HepG2 (cell line): Measurements from ENCODE around the gene DPAGT1. TPM values are rescaled to one million over a fixed set of nuclear protein-coding genes. Genes with fewer than 3 reads are reported as not detected.
A peak's percentile ranks its signal among the peaks of the same experiment; 100 is the strongest.

ENCODE experiments used
- ATF7-NPFF ChIP-seq: sonication (generic); formaldehyde crosslinking; IDR thresholded peaks from 2 replicates; pipeline ENCODE4 v1.8.1; 2023; ENCODE audit warnings: mild to moderate bottlenecking, low read depth, missing genetic modification reagents, moderate library complexity
- CREB1 ChIP-seq, 2 experiments: fragments of 450-650 bp in 1 of 2; IDR thresholded peaks; 2 replicates each; pipeline ENCODE4 v1.6.1; 2016 to 2017; ENCODE audit warnings: control low read depth in 1 of 2, mild to moderate bottlenecking in 1 of 2, missing compliant biosample characterization in 1 of 2, missing genetic modification characterization in 1 of 2
- FOXK2 ChIP-seq: fragments of 450-650 bp; IDR thresholded peaks from 2 replicates; pipeline ENCODE4 v1.6.1; 2016
- KMT2A ChIP-seq: sonication (generic); formaldehyde crosslinking; IDR thresholded peaks from 2 replicates; pipeline ENCODE4 v1.4.0; 2020; ENCODE audit warnings: missing genetic modification reagents
- MEIS1 ChIP-seq: sonication (generic); formaldehyde crosslinking; IDR thresholded peaks from 2 replicates; pipeline ENCODE4 v1.9.0; 2021; ENCODE audit warnings: mild to moderate bottlenecking, missing genetic modification reagents, moderate library complexity, borderline replicate concordance
- NCOA1 ChIP-seq: sonication (generic); formaldehyde crosslinking; IDR thresholded peaks from 2 replicates; pipeline ENCODE4 v1.9.0; 2021; ENCODE audit warnings: missing genetic modification reagents
- NFYB ChIP-seq: sonication (generic); formaldehyde crosslinking; IDR thresholded peaks from 2 replicates; pipeline ENCODE4 v1.4.0; 2020; ENCODE audit warnings: missing genetic modification reagents
- NKX3-1 ChIP-seq: sonication (generic); formaldehyde crosslinking; IDR thresholded peaks from 2 replicates; pipeline ENCODE4 v1.5.0; 2020; ENCODE audit warnings: missing genetic modification reagents
- NONO ChIP-seq, 2 experiments: fragments of 450-650 bp in 1 of 2; sonication (generic) in 1 of 2; formaldehyde crosslinking in 1 of 2; IDR thresholded peaks in 1 of 2; conservative IDR thresholded peaks in 1 of 2; 2 replicates each; pipeline versions ENCODE4 v1.6.1 to v1.8.0; 2017 to 2022; ENCODE audit warnings: mild to moderate bottlenecking in 1 of 2, missing genetic modification reagents in 1 of 2, moderate library complexity in 1 of 2
- PRPF4 ChIP-seq: fragments of 200-400 bp; formaldehyde crosslinking; IDR thresholded peaks from 2 replicates; pipeline ENCODE4 v1.6.1; 2016; ENCODE audit warnings: low read length, low read depth; ENCODE audit not compliant: poor library complexity, severe bottlenecking
- SAP130 ChIP-seq: IDR thresholded peaks from 2 replicates; pipeline ENCODE4 v1.6.1; 2016; ENCODE audit warnings: low read depth
- SIN3A ChIP-seq: IDR thresholded peaks from 2 replicates; pipeline ENCODE4 v1.6.1; 2011; ENCODE audit warnings: low read depth, mild to moderate bottlenecking, control low read depth, low read length, borderline replicate concordance
- SMAD9 ChIP-seq: sonication (generic); formaldehyde crosslinking; IDR thresholded peaks from 2 replicates; pipeline ENCODE4 v1.5.1; 2020; ENCODE audit warnings: mild to moderate bottlenecking, missing genetic modification reagents
- TAF1 ChIP-seq: sonication (generic); formaldehyde crosslinking; IDR thresholded peaks from 2 replicates; pipeline ENCODE4 v1.4.0; 2020; ENCODE audit warnings: missing genetic modification reagents
- WIZ ChIP-seq: sonication (generic); formaldehyde crosslinking; IDR thresholded peaks from 2 replicates; pipeline ENCODE4 v1.5.1; 2020; ENCODE audit warnings: mild to moderate bottlenecking, missing genetic modification reagents
- ZNF124 ChIP-seq: sonication (generic); formaldehyde crosslinking; IDR thresholded peaks from 2 replicates; pipeline ENCODE4 v1.4.0; 2020; ENCODE audit warnings: missing genetic modification reagents
- ZNF451 ChIP-seq: sonication (generic); formaldehyde crosslinking; IDR thresholded peaks from 2 replicates; pipeline ENCODE4 v1.5.0; 2020; ENCODE audit warnings: mild to moderate bottlenecking, missing genetic modification reagents
- ZNF563 ChIP-seq: sonication (generic); formaldehyde crosslinking; IDR thresholded peaks from 2 replicates; pipeline ENCODE4 v1.8.0; 2022; ENCODE audit warnings: mild to moderate bottlenecking, moderate library complexity, missing genetic modification reagents
- ZNF703 ChIP-seq: sonication (generic); formaldehyde crosslinking; IDR thresholded peaks from 2 replicates; pipeline ENCODE4 v1.5.1; 2020; ENCODE audit warnings: missing genetic modification reagents, mild to moderate bottlenecking, moderate library complexity, borderline replicate concordance
- ZNF766 ChIP-seq: sonication (generic); formaldehyde crosslinking; IDR thresholded peaks from 2 replicates; pipeline ENCODE4 v1.5.0; 2020; ENCODE audit warnings: missing genetic modification reagents, borderline replicate concordance
- polyA plus RNA-seq, 8 experiments: library from polyadenylated mRNA; depleted of rRNA in 3 of 8; stranded (reverse) in 7 of 8; unstranded in 1 of 8; fragments of >200 nt; fragmentation: Illumina TruSeq in 4 of 8; extraction: Trizol in 4 of 8; gene quantifications; 2 replicates each; pipeline versions ENCODE4 v1.2.1 to v1.2.3, GENCODE V29; 2011 to 2016; ENCODE audit warnings: low read depth in 4 of 8, missing spikeins in 1 of 8, mixed read lengths in 1 of 8; ENCODE audit not compliant: insufficient read depth in 1 of 8
- total RNA-seq, 5 experiments: library from RNA; depleted of rRNA; stranded (reverse); fragments of >200 nt; fragmentation: Illumina TruSeq; extraction: Trizol; gene quantifications; 2 replicates each; pipeline ENCODE4 v1.2.3, GENCODE V29; 2016; ENCODE audit warnings: low read depth in 1 of 5
- TF ChIP-seq, protein P1 (sequence below): sonication (generic); formaldehyde crosslinking; IDR thresholded peaks from 2 replicates; pipeline ENCODE4 v1.5.0; 2020; ENCODE audit warnings: mild to moderate bottlenecking, missing genetic modification reagents
- TF ChIP-seq, protein P2 (sequence below): sonication (generic); formaldehyde crosslinking; IDR thresholded peaks from 2 replicates; pipeline ENCODE4 v1.8.0; 2022; ENCODE audit warnings: mild to moderate bottlenecking, missing genetic modification reagents, moderate library complexity
- TF ChIP-seq, protein P3 (sequence below): sonication (generic); formaldehyde crosslinking; IDR thresholded peaks from 2 replicates; pipeline ENCODE4 v1.4.0; 2020; ENCODE audit warnings: missing genetic modification reagents, low read depth, mild to moderate bottlenecking, borderline replicate concordance
- TF ChIP-seq, protein P4 (sequence below): sonication (generic); formaldehyde crosslinking; IDR thresholded peaks from 2 replicates; pipeline ENCODE4 v1.4.0; 2020; ENCODE audit warnings: missing genetic modification reagents

DPAGT1 gene
- total and polyA plus RNA-seq, 2 of the 13 experiments (the other 11 are each of a cell fraction or from before 2014, with no cell fraction given), result 37.6 to 70.7 TPM

DNA sequence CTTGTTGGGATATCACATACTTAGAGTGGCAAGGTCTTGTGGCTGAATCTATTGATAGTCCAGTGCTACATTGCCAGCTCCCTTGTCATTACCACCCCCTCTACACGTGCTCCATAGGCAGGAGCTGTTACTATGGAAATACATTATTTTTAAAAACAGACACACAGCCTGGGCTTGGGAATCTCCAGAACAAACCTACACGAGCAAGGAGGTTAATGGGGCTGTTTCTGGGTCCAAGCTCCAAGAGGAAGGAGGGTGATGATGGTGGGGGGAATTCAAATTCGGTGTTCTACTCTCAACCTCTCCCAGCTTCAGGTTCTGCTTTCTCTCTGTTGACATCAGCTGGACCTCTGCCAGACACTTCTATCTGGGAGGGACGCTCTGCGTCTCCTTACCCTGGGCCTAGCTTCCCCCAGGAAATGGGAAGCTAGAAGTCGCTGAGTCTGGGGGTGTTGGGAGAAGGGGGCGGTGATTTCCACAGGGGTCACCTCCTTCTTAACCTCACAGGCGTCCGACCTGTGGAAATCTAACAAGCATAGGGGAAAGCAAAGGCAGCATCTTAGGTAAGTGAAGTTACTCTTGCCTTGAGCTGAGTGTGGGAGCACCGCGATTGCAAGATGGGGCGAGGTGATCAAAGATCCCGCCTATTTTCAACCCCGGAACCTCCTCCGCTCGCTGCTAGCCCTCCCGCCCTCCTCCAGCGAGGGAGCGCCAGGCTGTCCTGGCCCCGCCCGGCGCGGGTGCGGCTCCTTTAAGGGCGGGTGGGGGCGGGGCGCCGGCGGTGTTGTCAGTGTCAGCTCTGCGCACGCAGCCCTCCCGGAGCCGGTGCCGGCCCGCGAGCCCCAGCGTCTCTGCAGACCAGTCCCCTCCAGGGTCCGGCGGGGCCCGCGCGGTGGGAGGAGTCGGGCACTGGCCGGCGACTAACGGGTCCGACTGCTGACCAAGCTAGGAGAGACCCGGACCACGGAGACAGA is 5.2 kb upstream of the DPAGT1 start, which contains the start of gene C2CD2L (continued):
- peak; percentile 81 for TF ChIP-seq SAP130 (CRISPR knock-in tag)
- TF ChIP-seq PRPF4, result no peak
- TF ChIP-seq ZNF124 (CRISPR knock-in tag), result no peak
- TF ChIP-seq NCOA1 (CRISPR knock-in tag), result no peak
- peak; percentile 67 for TF ChIP-seq TAF1 (CRISPR knock-in tag)
- no peak for TF ChIP-seq ZNF451 (CRISPR knock-in tag)
- TF ChIP-seq ATF7-NPFF, result 0 out of 2 replicates have a peak, but pooled peaks have one; percentile 18
- 0 out of 2 replicates have a peak, but pooled peaks have one; percentile 29 for TF ChIP-seq NKX3-1 (CRISPR knock-in tag)
- no peak for TF ChIP-seq NFYB (CRISPR knock-in tag)
- TF ChIP-seq, protein P1, sequence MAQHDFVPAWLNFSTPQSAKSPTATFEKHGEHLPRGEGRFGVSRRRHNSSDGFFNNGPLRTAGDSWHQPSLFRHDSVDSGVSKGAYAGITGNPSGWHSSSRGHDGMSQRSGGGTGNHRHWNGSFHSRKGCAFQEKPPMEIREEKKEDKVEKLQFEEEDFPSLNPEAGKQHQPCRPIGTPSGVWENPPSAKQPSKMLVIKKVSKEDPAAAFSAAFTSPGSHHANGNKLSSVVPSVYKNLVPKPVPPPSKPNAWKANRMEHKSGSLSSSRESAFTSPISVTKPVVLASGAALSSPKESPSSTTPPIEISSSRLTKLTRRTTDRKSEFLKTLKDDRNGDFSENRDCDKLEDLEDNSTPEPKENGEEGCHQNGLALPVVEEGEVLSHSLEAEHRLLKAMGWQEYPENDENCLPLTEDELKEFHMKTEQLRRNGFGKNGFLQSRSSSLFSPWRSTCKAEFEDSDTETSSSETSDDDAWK, result no peak
- no peak for TF ChIP-seq FOXK2
- TF ChIP-seq CREB1 (IDR thresholded peaks at IDR 0.05), result no peak
- no peak for TF ChIP-seq CREB1 (CRISPR knock-in tag; IDR thresholded peaks at IDR 0.05)
- TF ChIP-seq ZNF766 (CRISPR knock-in tag), result no peak
- TF ChIP-seq, protein P2, sequence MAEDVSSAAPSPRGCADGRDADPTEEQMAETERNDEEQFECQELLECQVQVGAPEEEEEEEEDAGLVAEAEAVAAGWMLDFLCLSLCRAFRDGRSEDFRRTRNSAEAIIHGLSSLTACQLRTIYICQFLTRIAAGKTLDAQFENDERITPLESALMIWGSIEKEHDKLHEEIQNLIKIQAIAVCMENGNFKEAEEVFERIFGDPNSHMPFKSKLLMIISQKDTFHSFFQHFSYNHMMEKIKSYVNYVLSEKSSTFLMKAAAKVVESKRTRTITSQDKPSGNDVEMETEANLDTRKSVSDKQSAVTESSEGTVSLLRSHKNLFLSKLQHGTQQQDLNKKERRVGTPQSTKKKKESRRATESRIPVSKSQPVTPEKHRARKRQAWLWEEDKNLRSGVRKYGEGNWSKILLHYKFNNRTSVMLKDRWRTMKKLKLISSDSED, result no peak
- no peak for TF ChIP-seq WIZ (CRISPR knock-in tag)
- 0 out of 2 replicates have a peak, but pooled peaks have one; percentile 25 for TF ChIP-seq KMT2A (CRISPR knock-in tag)
- no peak for TF ChIP-seq SMAD9 (CRISPR knock-in tag)
- no peak for TF ChIP-seq ZNF703 (CRISPR knock-in tag)
- TF ChIP-seq, protein P3, sequence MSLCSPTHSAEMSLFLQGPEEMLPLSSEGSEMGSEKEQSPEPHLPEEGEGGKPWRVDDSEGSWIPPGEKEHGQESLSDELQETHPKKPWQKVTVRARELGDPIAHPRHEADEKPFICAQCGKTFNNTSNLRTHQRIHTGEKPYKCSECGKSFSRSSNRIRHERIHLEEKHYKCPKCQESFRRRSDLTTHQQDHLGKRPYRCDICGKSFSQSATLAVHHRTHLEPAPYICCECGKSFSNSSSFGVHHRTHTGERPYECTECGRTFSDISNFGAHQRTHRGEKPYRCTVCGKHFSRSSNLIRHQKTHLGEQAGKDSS, result 0 out of 2 replicates have a peak, but pooled peaks have one; percentile 2
- TF ChIP-seq SIN3A, result peak; percentile 79; the same call in 1 of the 2 replicates
- peak; percentile 85; the same call in 1 of the 2 replicates for TF ChIP-seq ZNF563
- TF ChIP-seq MEIS1 (CRISPR knock-in tag), result no peak
- TF ChIP-seq, protein P4, sequence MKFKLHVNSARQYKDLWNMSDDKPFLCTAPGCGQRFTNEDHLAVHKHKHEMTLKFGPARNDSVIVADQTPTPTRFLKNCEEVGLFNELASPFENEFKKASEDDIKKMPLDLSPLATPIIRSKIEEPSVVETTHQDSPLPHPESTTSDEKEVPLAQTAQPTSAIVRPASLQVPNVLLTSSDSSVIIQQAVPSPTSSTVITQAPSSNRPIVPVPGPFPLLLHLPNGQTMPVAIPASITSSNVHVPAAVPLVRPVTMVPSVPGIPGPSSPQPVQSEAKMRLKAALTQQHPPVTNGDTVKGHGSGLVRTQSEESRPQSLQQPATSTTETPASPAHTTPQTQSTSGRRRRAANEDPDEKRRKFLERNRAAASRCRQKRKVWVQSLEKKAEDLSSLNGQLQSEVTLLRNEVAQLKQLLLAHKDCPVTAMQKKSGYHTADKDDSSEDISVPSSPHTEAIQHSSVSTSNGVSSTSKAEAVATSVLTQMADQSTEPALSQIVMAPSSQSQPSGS (CRISPR knock-in tag), result 0 out of 2 replicates have a peak, but pooled peaks have one; percentile 20
- TF ChIP-seq NONO (IDR thresholded peaks at IDR 0.05), result no peak
- TF ChIP-seq NONO (CRISPR knock-in tag; conservative IDR thresholded peaks at IDR 0.05), result peak; percentile 45; the same call in 1 of the 2 replicates
